HEK293T (cell line): ENCODE measurements around the gene RAB3B.

Source experiments
- CTCF ChIA-PET: fragments of 350-600 bp; formaldehyde crosslinking; extraction: SDS; loops from one replicate; lab custom pipeline; 2021; ENCODE audit warnings: antibody characterized with exemption, inconsistent platforms; lab: Yijun Ruan, JAX
- POLR2A ChIA-PET: fragments of 350-600 bp; formaldehyde crosslinking; extraction: SDS; loops from one replicate; lab custom pipeline; 2020; ENCODE audit warnings: antibody characterized with exemption, inconsistent platforms; lab: Yijun Ruan, JAX
- DNase-seq: peaks from one replicate; pipeline ENCODE4 v3.0.0; 2012; ENCODE audit warnings: mixed read lengths; ENCODE audit errors: extremely low spot score
- ARNT ChIP-seq: fragments of 450-650 bp; IDR thresholded peaks from 2 replicates; pipeline ENCODE4 v1.6.1; 2017; ENCODE audit warnings: mild to moderate bottlenecking
- BHLHE40 ChIP-seq: fragments of 450-650 bp; IDR thresholded peaks from 2 replicates; pipeline ENCODE4 v1.6.1; 2016; ENCODE audit warnings: mild to moderate bottlenecking, moderate library complexity, borderline replicate concordance
- CTBP1 ChIP-seq: fragments of 450-650 bp; IDR thresholded peaks from 2 replicates; pipeline ENCODE4 v1.6.1; 2016; ENCODE audit warnings: borderline replicate concordance
- ELF4 ChIP-seq: fragments of 450-650 bp; IDR thresholded peaks from 2 replicates; pipeline ENCODE4 v1.6.1; 2017; ENCODE audit warnings: antibody characterized with exemption
- FOXA1 ChIP-seq: fragments of 450-650 bp; IDR thresholded peaks from 2 replicates; pipeline ENCODE4 v1.6.1; 2016; ENCODE audit warnings: mild to moderate bottlenecking
- FOXK2 ChIP-seq: fragments of 450-650 bp; IDR thresholded peaks from 2 replicates; pipeline ENCODE4 v1.6.1; 2016; ENCODE audit warnings: mild to moderate bottlenecking
- FOXM1 ChIP-seq: fragments of 450-650 bp; IDR thresholded peaks from 2 replicates; pipeline ENCODE4 v1.6.1; 2017; ENCODE audit warnings: mild to moderate bottlenecking, borderline replicate concordance
- HDGF ChIP-seq: fragments of 450-650 bp; IDR thresholded peaks from 2 replicates; pipeline ENCODE4 v1.6.1; 2017; ENCODE audit warnings: antibody characterized with exemption, borderline replicate concordance
- L3MBTL2 ChIP-seq: fragments of 450-650 bp; conservative IDR thresholded peaks from 2 replicates; pipeline ENCODE4 v1.6.1; 2016; ENCODE audit warnings: mild to moderate bottlenecking
- LEF1 ChIP-seq: fragments of 450-650 bp; IDR thresholded peaks from 2 replicates; pipeline ENCODE4 v1.6.1; 2017; ENCODE audit warnings: mild to moderate bottlenecking, borderline replicate concordance
- NFRKB ChIP-seq: fragments of 450-650 bp; IDR thresholded peaks from 2 replicates; pipeline ENCODE4 v1.6.1; 2016; ENCODE audit warnings: mild to moderate bottlenecking, moderate library complexity
- SP1 ChIP-seq: fragments of 450-650 bp; IDR thresholded peaks from 2 replicates; pipeline ENCODE4 v1.6.1; 2017
- SUZ12 ChIP-seq: fragments of 450-650 bp; IDR thresholded peaks from 2 replicates; pipeline ENCODE4 v1.6.1; 2016; ENCODE audit warnings: mild to moderate bottlenecking
- TARDBP ChIP-seq: fragments of 450-650 bp; IDR thresholded peaks from 2 replicates; pipeline ENCODE4 v1.6.1; 2016
- ZNF384 ChIP-seq: fragments of 450-650 bp; IDR thresholded peaks from 2 replicates; pipeline ENCODE4 v1.6.1; 2016
- TF ChIP-seq, protein P1 (sequence below): fragments of 450-650 bp; IDR thresholded peaks from 2 replicates; pipeline ENCODE4 v1.6.1; 2016

The RAB3B gene

DNA sequence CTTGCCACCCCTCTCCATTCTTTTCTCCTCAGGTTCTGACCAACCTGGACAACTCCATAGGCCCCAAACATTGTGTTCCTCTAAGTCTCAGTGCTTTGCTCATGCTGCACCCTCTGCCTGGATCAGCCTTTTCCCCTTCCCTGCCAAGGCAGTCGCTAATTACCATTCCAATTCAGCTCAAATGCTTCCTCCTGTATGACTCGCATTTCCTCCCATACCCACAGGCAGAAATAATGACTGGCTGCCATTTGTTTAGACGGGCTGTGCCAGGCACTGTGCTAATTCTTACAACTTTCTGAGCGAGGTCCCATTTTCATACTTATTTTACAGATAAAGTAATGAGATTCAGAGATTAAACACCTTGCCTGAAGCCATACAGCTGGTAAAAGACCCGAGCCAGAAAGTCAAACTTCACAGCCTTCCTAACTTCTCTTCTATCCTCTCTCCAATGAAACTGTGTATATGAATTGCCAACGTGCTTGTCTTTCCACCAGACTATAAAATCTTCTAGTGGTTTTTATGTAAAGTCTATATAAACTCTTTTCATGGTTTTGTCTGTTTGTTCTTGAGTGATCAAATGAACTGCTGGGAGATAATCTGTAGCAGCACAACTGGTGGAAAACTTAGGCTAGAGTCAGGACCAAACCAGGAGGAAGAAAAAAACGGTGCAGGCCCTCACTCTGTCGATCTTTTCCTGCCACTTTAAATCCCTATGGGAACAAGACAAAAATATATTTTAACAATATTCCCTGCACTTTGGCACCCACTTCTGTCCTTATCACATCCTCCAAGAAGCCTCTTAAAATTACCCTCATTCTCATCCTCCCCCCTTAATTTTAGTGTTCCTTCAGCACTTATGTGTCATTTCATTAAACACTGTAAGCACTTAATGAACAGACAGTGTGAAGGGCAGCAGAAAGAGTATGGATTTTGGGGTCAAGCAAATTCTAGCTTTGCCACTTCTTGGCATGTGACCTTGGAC, 33.7 kb downstream of the RAB3B start:
- POLR2A ChIA-PET: no interaction called here
- DNase-seq: no peak
- no peak for TF ChIP-seq FOXA1
- no peak for TF ChIP-seq TARDBP
- TF ChIP-seq HDGF: no peak
- TF ChIP-seq SUZ12: no peak
- no peak for TF ChIP-seq CTBP1
- no peak for TF ChIP-seq SP1
- no peak for TF ChIP-seq BHLHE40
- no peak for TF ChIP-seq NFRKB
- TF ChIP-seq, protein P1, sequence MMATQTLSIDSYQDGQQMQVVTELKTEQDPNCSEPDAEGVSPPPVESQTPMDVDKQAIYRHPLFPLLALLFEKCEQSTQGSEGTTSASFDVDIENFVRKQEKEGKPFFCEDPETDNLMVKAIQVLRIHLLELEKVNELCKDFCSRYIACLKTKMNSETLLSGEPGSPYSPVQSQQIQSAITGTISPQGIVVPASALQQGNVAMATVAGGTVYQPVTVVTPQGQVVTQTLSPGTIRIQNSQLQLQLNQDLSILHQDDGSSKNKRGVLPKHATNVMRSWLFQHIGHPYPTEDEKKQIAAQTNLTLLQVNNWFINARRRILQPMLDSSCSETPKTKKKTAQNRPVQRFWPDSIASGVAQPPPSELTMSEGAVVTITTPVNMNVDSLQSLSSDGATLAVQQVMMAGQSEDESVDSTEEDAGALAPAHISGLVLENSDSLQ: no peak
- TF ChIP-seq FOXK2: no peak
- no peak for TF ChIP-seq ARNT
- TF ChIP-seq FOXM1: no peak
- no peak for TF ChIP-seq L3MBTL2
- no peak for TF ChIP-seq ELF4
- no peak for TF ChIP-seq ZNF384
- TF ChIP-seq LEF1: no peak
- CTCF ChIA-PET: no interaction called here

GRCh38 chr1:51955797-51956527, 34.5 kb downstream of the RAB3B start:
- ChIA-PET POLR2A (no interaction called here), CTCF (no interaction called here)
- no peak for TF ChIP-seq BHLHE40
- TF ChIP-seq HDGF: no peak
- no peak for TF ChIP-seq TARDBP
- TF ChIP-seq FOXM1: no peak
- TF ChIP-seq L3MBTL2: no peak
- no peak for TF ChIP-seq NFRKB
- TF ChIP-seq ELF4: no peak
- no peak for TF ChIP-seq ARNT
- TF ChIP-seq LEF1: no peak
- TF ChIP-seq FOXA1: no peak
- no peak for TF ChIP-seq SUZ12
- no peak for TF ChIP-seq FOXK2
- DNase-seq: no peak

GRCh38 chr1:51954783-51955182, 35.7 kb downstream of the RAB3B start:
- DNase-seq: no peak
- POLR2A ChIA-PET: no interaction called here
- CTCF ChIA-PET: no interaction called here
- TF ChIP-seq SUZ12 (no peak), BHLHE40 (no peak), SP1 (no peak), HDGF (no peak), L3MBTL2 (no peak), ZNF384 (no peak), ARNT (no peak), CTBP1 (no peak), FOXM1 (no peak), LEF1 (no peak), ELF4 (no peak), FOXK2 (no peak), NFRKB (no peak), FOXA1 (no peak), TARDBP (no peak)
- TF ChIP-seq, protein P1: no peak

DNA sequence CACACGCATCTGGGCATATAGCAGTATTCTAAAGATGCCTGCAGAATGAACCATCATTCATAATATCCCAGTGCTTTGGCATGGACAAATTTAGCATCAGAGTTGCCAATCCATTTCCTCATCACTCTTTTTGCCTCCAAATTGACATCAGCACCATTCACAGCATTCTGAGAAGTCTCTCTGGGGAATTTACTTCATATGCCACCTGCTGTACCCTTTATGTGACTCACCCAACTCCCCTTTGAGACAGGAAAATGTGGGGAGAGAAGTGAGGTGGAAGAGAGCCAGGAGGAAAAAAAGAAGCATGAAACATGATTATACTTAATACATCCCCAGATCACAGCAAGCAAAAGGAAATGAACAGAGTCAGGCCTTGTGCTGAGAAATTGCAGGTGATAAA, 37.4 kb downstream of the RAB3B start:
- POLR2A ChIA-PET: no interaction called here
- CTCF ChIA-PET: no interaction called here
- TF ChIP-seq FOXM1 (no peak), TARDBP (no peak), ELF4 (no peak), BHLHE40 (no peak), LEF1 (no peak)
- no peak for DNase-seq

- POLR2A ChIA-PET: no interaction called here
- DNase-seq: no peak
- TF ChIP-seq ARNT (no peak), TARDBP (no peak), HDGF (no peak), CTBP1 (no peak), BHLHE40 (no peak), FOXM1 (no peak), SP1 (no peak)
- CTCF ChIA-PET: interaction anchor here (0.6 kb wide), 1 partner anchor 64 kb away, joined by 4 read pairs; no protein-coding TSS in a partner anchor
Measured at GRCh38 chr1:51952638-51953037, 37.9 kb downstream of the RAB3B start.

- ChIA-PET POLR2A (no interaction called here), CTCF (no interaction called here)
- no peak for DNase-seq
- TF ChIP-seq CTBP1: no peak
- TF ChIP-seq HDGF: no peak
- no peak for TF ChIP-seq NFRKB
- TF ChIP-seq, protein P1: no peak
- no peak for TF ChIP-seq TARDBP
- no peak for TF ChIP-seq SUZ12
- TF ChIP-seq BHLHE40: no peak
- no peak for TF ChIP-seq ARNT
- no peak for TF ChIP-seq SP1
- TF ChIP-seq LEF1: no peak
- no peak for TF ChIP-seq FOXM1
- no peak for TF ChIP-seq FOXA1
Measured at GRCh38 chr1:51950701-51951100, 39.8 kb downstream of the RAB3B start.
